Liver (tissue), 9 donors: Measurements from ENCODE around the gene SPRYD7. TPM values are rescaled to one million over a fixed set of nuclear protein-coding genes. Genes with fewer than 3 reads are reported as not detected.
A peak's percentile ranks its signal among the peaks of the same experiment; 100 is the strongest.

Experiments used
- DNase-seq: peaks from one replicate; pipeline ENCODE4 v3.0.0-alpha.2; 2017; ENCODE audit warnings: low spot score
- H3K27ac ChIP-seq, 2 donors: one replicate each; pipeline ENCODE4 v1.7.0; 2013; ENCODE audit warnings: inconsistent platforms in 2 of 2, low read length in 2 of 2, control low read depth in 1 of 2, low read depth in 1 of 2, mild to moderate bottlenecking in 1 of 2
- H3K27me3 ChIP-seq, 4 donors: one replicate each; pipeline versions ENCODE4 v1.6.1 to v1.7.0; 2013; ENCODE audit warnings: low read length in 3 of 4, inconsistent platforms in 1 of 4, mild to moderate bottlenecking in 1 of 4, moderate library complexity in 1 of 4; ENCODE audit not compliant: control insufficient read depth in 4 of 4, insufficient read depth in 4 of 4
- H3K36me3 ChIP-seq, 4 donors: one replicate each; pipeline versions ENCODE4 v1.6.1 to v1.7.0; 2013; ENCODE audit warnings: low read length in 3 of 4, mild to moderate bottlenecking in 3 of 4, low read depth in 1 of 4, moderate library complexity in 1 of 4; ENCODE audit not compliant: control insufficient read depth in 4 of 4, insufficient read depth in 3 of 4
- H3K4me1 ChIP-seq, 4 donors: one replicate each; pipeline versions ENCODE4 v1.6.1 to v1.7.0; 2013; ENCODE audit warnings: low read length in 3 of 4, mild to moderate bottlenecking in 3 of 4, moderate library complexity in 1 of 4; ENCODE audit not compliant: control insufficient read depth in 4 of 4, insufficient read depth in 4 of 4
- H3K4me3 ChIP-seq, 3 donors: one replicate each; pipeline versions ENCODE4 v1.6.1 to v1.7.0; 2013; ENCODE audit warnings: low read length in 3 of 3, control low read depth in 1 of 3, low read depth in 1 of 3, mild to moderate bottlenecking in 1 of 3
- H3K9ac ChIP-seq, 2 donors: one replicate each; pipeline ENCODE4 v1.7.0; 2013; ENCODE audit warnings: low read length in 2 of 2, mild to moderate bottlenecking in 2 of 2, moderate library complexity in 2 of 2, control low read depth in 1 of 2, low read depth in 1 of 2
- H3K9me3 ChIP-seq, 4 donors: one replicate each; pipeline versions ENCODE4 v1.6.1 to v1.7.0; 2013; ENCODE audit warnings: low read length in 3 of 4; ENCODE audit not compliant: control insufficient read depth in 4 of 4
- EGR1 ChIP-seq, 2 donors: IDR thresholded peaks; 2 replicates each; pipeline ENCODE4 v1.6.1; 2016 to 2018; ENCODE audit warnings: antibody characterized with exemption in 2 of 2, low read depth in 2 of 2
- FOXA2 ChIP-seq: IDR thresholded peaks from 2 replicates; pipeline ENCODE4 v1.6.1; 2016; ENCODE audit warnings: antibody characterized with exemption
- GABPA ChIP-seq, 2 donors: IDR thresholded peaks in 1 of 2; conservative IDR thresholded peaks in 1 of 2; 2 replicates each; pipeline ENCODE4 v1.6.1; 2016; ENCODE audit warnings: antibody characterized with exemption in 2 of 2, mild to moderate bottlenecking in 1 of 2, moderate library complexity in 1 of 2
- HNF4A ChIP-seq, 2 donors: conservative IDR thresholded peaks; 2 replicates each; pipeline ENCODE4 v1.6.1; 2016; ENCODE audit warnings: antibody characterized with exemption in 2 of 2, mild to moderate bottlenecking in 2 of 2
- MAX ChIP-seq: IDR thresholded peaks from 2 replicates; pipeline ENCODE4 v1.6.1; 2016; ENCODE audit warnings: antibody characterized with exemption
- NR2F2 ChIP-seq: IDR thresholded peaks from 2 replicates; pipeline ENCODE4 v1.6.1; 2016; ENCODE audit warnings: antibody characterized with exemption
- RAD21 ChIP-seq, 2 donors: IDR thresholded peaks; 2 replicates each; pipeline ENCODE4 v1.6.1; 2016; ENCODE audit warnings: antibody characterized with exemption in 2 of 2, mild to moderate bottlenecking in 2 of 2
- RXRA ChIP-seq, 2 donors: IDR thresholded peaks; 2 replicates each; pipeline ENCODE4 v1.6.1; 2017 to 2018; ENCODE audit warnings: antibody characterized with exemption in 2 of 2, mild to moderate bottlenecking in 1 of 2
- SP1 ChIP-seq: IDR thresholded peaks from 2 replicates; pipeline ENCODE4 v1.6.1; 2018; ENCODE audit warnings: antibody characterized with exemption, mild to moderate bottlenecking
- TAF1 ChIP-seq: conservative IDR thresholded peaks from 2 replicates; pipeline ENCODE4 v1.6.1; 2016; ENCODE audit warnings: antibody characterized with exemption, mild to moderate bottlenecking
- WGBS: extraction: QIAGEN DNeasy Blood & Tissue Kit; methylation state at CpG from one replicate; pipeline ENCODE4 v1.1.7; 2013; 5-methylcytosine and 5-hydroxymethylcytosine counted together
- polyA plus RNA-seq, 2 donors: library from polyadenylated mRNA; stranded (reverse) in 1 of 2; unstranded in 1 of 2; fragments of 200-250 nt in 1 of 2; fragments of >200 nt in 1 of 2; fragmentation: Nextera tagmentation in 1 of 2; extraction: Ambion mirVana in 1 of 2; gene quantifications; one replicate each; pipeline versions ENCODE4 v1.2.1 to v1.2.3, GENCODE V29; 2013 to 2015
- total RNA-seq, 2 donors: library from RNA; depleted of rRNA; stranded (reverse); fragments of >200 nt; gene quantifications; one replicate each; pipeline ENCODE4 v1.2.3, GENCODE V29; 2014
- TF ChIP-seq, protein P1 (sequence below): fragments of 150-350 bp; IDR thresholded peaks from 2 replicates; pipeline ENCODE4 v1.5.1; 2017; ENCODE audit warnings: improper control_type of control experiment, low read depth, low read length; ENCODE audit not compliant: missing input control
- TF ChIP-seq, protein P2 (sequence below): IDR thresholded peaks from 2 replicates; pipeline ENCODE4 v1.6.1; 2016; ENCODE audit warnings: antibody characterized with exemption
- TF ChIP-seq, protein P3 (sequence below): IDR thresholded peaks from 2 replicates; pipeline ENCODE4 v1.6.1; 2016; ENCODE audit warnings: antibody characterized with exemption
- donor health status: healthy.
- donor health status: healthy.
- donor health status: healthy.
- donor health status: healthy.
- donor health status: healthy.

Gene SPRYD7
- total and polyA plus RNA-seq, 4 donors = 3.7 to 10.1 (median 4.8) TPM

DNA sequence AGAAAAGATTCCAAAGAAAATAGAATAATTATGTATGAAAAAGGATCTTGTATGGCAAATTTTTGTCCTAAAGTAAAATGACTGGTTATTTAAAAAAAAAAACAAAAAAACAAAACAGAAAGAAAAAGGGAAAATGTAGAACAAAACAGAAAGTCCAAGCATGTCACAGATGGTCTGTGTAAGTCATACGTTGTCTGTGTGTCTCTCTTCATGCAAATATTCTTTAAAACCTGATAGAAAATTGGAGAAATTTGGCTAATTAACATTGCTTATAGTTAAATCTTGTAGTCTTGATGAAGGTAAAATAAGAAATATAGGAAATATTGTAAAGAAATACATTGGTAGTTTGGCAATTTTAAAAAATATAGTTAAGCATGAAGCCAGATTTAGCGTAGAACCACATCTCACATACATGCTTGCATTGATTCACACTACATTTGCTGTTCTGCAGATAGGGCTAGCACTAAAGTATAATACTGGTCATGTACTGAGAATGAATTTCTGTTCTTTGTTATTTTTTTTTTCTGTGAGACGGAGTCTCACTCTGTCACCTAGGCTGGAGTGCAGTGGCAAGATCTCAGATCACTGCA is 58.4 kb downstream of the SPRYD7 start:
- 83% methylated on average over 3 of the region's 3 CpGs for WGBS
- H3K4me1 ChIP-seq = no peaks in the 10 kb centered on the region
- H3K36me3 ChIP-seq = no peaks in the 10 kb centered on the region
- peaks cover 0 to 3% (median 1%) of the 10 kb centered on the region in 4 donors for H3K9me3 ChIP-seq
- DNase-seq = no peak
- no peaks in the 10 kb centered on the region for H3K27me3 ChIP-seq
- H3K27ac ChIP-seq = no peak overlapping the region
- no peak overlapping the region for H3K9ac ChIP-seq
- TF ChIP-seq TAF1 (no peak), MAX (no peak)
- no peak overlapping the region for H3K4me3 ChIP-seq

GRCh38 chr13:49874430-49874829 is 61.7 kb downstream of the SPRYD7 start:
- Histone ChIP-seq H3K9ac (no peak overlapping the region), H3K27ac (no peak overlapping the region), H3K27me3 (no peaks in the 10 kb centered on the region), H3K4me1 (no peaks in the 10 kb centered on the region), H3K36me3 (no peaks in the 10 kb centered on the region), H3K4me3 (no peak overlapping the region), H3K9me3 (peaks cover 0 to 3% (median 1%) of the 10 kb centered on the region in 4 donors)
- no peak for DNase-seq
- 97% methylated on average over 3 of the region's 3 CpGs for WGBS
- TF ChIP-seq MAX = no peak

- WGBS = 44% methylated on average over 3 of the region's 3 CpGs
- DNase-seq = no peak
Observed at GRCh38 chr13:49869519-49869918, 66.6 kb downstream of the SPRYD7 start.

DNA sequence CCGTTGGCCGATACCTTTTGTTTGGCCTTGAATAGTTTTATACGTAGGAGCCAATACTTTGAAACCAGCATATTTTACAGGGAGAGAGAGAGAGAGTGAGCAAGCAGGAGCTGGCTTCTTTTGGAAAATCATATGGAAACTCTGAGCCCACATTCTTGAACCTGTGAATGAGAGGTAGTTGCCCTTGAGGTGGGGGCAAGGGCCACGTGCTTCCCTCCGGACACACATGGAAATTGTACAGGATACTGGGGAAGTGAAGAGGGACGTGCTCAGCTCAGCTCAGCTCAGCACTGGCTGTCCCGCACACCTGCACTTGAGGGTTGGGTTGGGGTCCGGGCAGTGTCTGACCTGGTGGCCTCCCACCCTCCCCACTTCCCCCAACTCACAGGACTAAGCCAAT is 68.3 kb downstream of the SPRYD7 start:
- 88% methylated on average over 8 of the region's 8 CpGs for WGBS
- no peak for DNase-seq
- no peak overlapping the region for H3K9ac ChIP-seq

More at GRCh38 chr13:49869519-49869918, 66.6 kb downstream of the SPRYD7 start:
- TF ChIP-seq RAD21 (IDR thresholded peaks at IDR 0.05) (peak; percentile 70 to 74), SP1 (no peak), RXRA (IDR thresholded peaks at IDR 0.05) (no peak), TAF1 (no peak), NR2F2 (no peak), HNF4A (conservative IDR thresholded peaks at IDR 0.05) (no peak), FOXA2 (no peak), GABPA (IDR thresholded peaks at IDR 0.05 in 1 of 2, conservative IDR thresholded peaks at IDR 0.05 in 1 of 2) (no peak), EGR1 (IDR thresholded peaks at IDR 0.05; ENCODE audit: low read depth in 2 of 2) (no peak)
- TF ChIP-seq, protein P1, sequence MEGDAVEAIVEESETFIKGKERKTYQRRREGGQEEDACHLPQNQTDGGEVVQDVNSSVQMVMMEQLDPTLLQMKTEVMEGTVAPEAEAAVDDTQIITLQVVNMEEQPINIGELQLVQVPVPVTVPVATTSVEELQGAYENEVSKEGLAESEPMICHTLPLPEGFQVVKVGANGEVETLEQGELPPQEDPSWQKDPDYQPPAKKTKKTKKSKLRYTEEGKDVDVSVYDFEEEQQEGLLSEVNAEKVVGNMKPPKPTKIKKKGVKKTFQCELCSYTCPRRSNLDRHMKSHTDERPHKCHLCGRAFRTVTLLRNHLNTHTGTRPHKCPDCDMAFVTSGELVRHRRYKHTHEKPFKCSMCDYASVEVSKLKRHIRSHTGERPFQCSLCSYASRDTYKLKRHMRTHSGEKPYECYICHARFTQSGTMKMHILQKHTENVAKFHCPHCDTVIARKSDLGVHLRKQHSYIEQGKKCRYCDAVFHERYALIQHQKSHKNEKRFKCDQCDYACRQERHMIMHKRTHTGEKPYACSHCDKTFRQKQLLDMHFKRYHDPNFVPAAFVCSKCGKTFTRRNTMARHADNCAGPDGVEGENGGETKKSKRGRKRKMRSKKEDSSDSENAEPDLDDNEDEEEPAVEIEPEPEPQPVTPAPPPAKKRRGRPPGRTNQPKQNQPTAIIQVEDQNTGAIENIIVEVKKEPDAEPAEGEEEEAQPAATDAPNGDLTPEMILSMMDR = peak; percentile 43
- TF ChIP-seq, protein P2, sequence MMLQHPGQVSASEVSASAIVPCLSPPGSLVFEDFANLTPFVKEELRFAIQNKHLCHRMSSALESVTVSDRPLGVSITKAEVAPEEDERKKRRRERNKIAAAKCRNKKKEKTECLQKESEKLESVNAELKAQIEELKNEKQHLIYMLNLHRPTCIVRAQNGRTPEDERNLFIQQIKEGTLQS = no peak
- H3K4me1 ChIP-seq = no peaks in the 10 kb centered on the region
- H3K27ac ChIP-seq = no peak overlapping the region
- H3K9me3 ChIP-seq = peaks cover 0 to 3% (median 0%) of the 10 kb centered on the region in 4 donors
- H3K9ac ChIP-seq = no peak overlapping the region
- H3K4me3 ChIP-seq = no peak overlapping the region
- H3K36me3 ChIP-seq = no peaks in the 10 kb centered on the region
- no peaks in the 10 kb centered on the region for H3K27me3 ChIP-seq

More for the DNA sequence above, 68.3 kb downstream of the SPRYD7 start:
- TF ChIP-seq, protein P3, sequence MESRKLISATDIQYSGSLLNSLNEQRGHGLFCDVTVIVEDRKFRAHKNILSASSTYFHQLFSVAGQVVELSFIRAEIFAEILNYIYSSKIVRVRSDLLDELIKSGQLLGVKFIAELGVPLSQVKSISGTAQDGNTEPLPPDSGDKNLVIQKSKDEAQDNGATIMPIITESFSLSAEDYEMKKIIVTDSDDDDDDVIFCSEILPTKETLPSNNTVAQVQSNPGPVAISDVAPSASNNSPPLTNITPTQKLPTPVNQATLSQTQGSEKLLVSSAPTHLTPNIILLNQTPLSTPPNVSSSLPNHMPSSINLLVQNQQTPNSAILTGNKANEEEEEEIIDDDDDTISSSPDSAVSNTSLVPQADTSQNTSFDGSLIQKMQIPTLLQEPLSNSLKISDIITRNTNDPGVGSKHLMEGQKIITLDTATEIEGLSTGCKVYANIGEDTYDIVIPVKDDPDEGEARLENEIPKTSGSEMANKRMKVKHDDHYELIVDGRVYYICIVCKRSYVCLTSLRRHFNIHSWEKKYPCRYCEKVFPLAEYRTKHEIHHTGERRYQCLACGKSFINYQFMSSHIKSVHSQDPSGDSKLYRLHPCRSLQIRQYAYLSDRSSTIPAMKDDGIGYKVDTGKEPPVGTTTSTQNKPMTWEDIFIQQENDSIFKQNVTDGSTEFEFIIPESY = no peak
- TF ChIP-seq RAD21 (IDR thresholded peaks at IDR 0.05) (no peak), HNF4A (conservative IDR thresholded peaks at IDR 0.05) (no peak), GABPA (IDR thresholded peaks at IDR 0.05 in 1 of 2, conservative IDR thresholded peaks at IDR 0.05 in 1 of 2) (no peak), TAF1 (no peak)
- TF ChIP-seq, protein P1 = no peak
- TF ChIP-seq, protein P2 = no peak
- no peak overlapping the region for H3K4me3 ChIP-seq
- H3K9me3 ChIP-seq = no peaks in the 10 kb centered on the region
- no peaks in the 10 kb centered on the region for H3K27me3 ChIP-seq
- no peak overlapping the region for H3K27ac ChIP-seq
- no peaks in the 10 kb centered on the region for H3K36me3 ChIP-seq
- no peaks in the 10 kb centered on the region for H3K4me1 ChIP-seq
